Naive B cell (primary cell): ENCODE results near the gene TPT1. TPM values are rescaled to one million over a fixed set of nuclear protein-coding genes. Genes with fewer than 3 reads are reported as not detected.
"Not testable (repeated sequence)": the region's sequence is repeated elsewhere in the genome, so short reads cannot be mapped to it uniquely, and the experiment has no call there.

Experiments used
- ATAC-seq, 2 donors: fragments of 150-1000 bp; cut with Tn5 transposase; 2 replicates each; pipeline ENCODE4 v1.10.0; 2021; ENCODE audit warnings: low read depth in 2 of 2, mild to moderate bottlenecking in 2 of 2, moderate library complexity in 2 of 2
- DNase-seq: peaks from one replicate; pipeline ENCODE4 v3.0.0; 2022
- H3K27ac Mint-ChIP-seq, 6 donors: one replicate each; pipeline ENCODE4 v1.8.0; 2020 to 2022; ENCODE audit warnings: mild to moderate bottlenecking in 6 of 6, mixed read lengths in 6 of 6, moderate library complexity in 5 of 6, inconsistent platforms in 2 of 6
- H3K27me3 Mint-ChIP-seq, 3 donors: one replicate each; pipeline ENCODE4 v1.8.0; 2021 to 2022; ENCODE audit warnings: mixed read lengths in 3 of 3, mild to moderate bottlenecking in 1 of 3
- H3K36me3 Mint-ChIP-seq, 2 donors: one replicate each; pipeline ENCODE4 v1.8.0; 2020 to 2022; ENCODE audit warnings: mixed read lengths in 2 of 2, inconsistent platforms in 1 of 2, mild to moderate bottlenecking in 1 of 2
- H3K4me1 Mint-ChIP-seq, 3 donors: one replicate each; pipeline ENCODE4 v1.8.0; 2020 to 2022; ENCODE audit warnings: mixed read lengths in 3 of 3, inconsistent platforms in 1 of 3, mild to moderate bottlenecking in 1 of 3, moderate library complexity in 1 of 3
- H3K4me3 Mint-ChIP-seq, 8 donors: one replicate each; pipeline ENCODE4 v1.8.0; 2020 to 2022; ENCODE audit warnings: mild to moderate bottlenecking in 8 of 8, mixed read lengths in 8 of 8, moderate library complexity in 8 of 8, inconsistent platforms in 2 of 8
- H3K9me3 Mint-ChIP-seq, 7 donors: one replicate each; pipeline ENCODE4 v1.8.0; 2020 to 2022; ENCODE audit warnings: mixed read lengths in 7 of 7, mild to moderate bottlenecking in 5 of 7, inconsistent platforms in 2 of 7, moderate library complexity in 1 of 7
- polyA plus RNA-seq, 6 donors: library from polyadenylated mRNA; unstranded; fragments of 300-500 nt; fragmentation: Illumina TruSeq; gene quantifications; one replicate each; pipeline ENCODE4 v1.2.3, GENCODE V29; 2021; ENCODE audit warnings: low read depth in 6 of 6

Gene TPT1
- polyA plus RNA-seq, 6 donors from 2014 or later, result 1,189 to 2,468 (median 2,211) TPM

DNA sequence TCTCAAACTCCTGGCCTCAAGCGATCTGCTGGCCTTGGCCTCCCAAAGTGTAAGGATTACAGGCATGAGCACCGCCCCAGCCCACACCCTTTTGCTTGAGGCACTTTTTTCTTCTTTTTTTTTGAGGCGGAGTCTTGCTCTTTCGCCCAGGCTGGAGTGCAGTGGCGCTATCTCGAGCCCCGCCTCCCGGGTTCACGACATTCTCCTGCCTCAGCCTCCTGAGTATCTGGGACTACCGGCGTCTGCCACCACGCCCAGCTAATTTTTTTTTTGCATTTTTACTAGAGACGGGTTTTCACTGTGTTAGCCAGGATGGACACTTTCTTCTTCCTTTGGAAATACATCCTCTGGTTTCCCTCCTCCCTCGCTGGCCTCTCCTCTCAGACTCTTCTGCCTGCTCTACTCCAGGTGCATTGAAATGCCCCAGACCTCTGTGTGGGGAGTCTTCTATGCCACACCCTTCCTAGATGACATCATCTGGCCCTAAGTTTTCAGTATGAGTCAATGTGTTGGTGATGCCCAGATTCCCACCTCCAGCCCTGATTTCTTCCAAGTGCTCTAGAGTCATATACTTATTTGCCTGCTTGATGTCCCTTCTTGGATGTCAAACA, 20.7 kb upstream of the TPT1 start:
- DNase-seq (no peak), ATAC-seq (no peak)
- no peak overlapping the region for H3K4me3 Mint-ChIP-seq
- H3K9me3 Mint-ChIP-seq, result peaks cover 0 to 7% (median 5%) of the 10 kb centered on the region in 7 donors
- peaks cover 17 to 25% (median 22%) of the 10 kb centered on the region in 3 donors for H3K4me1 Mint-ChIP-seq
- no peaks in the 10 kb centered on the region for H3K27me3 Mint-ChIP-seq
- peak overlapping the region in 5 of 6 donors; percentile 26 to 96 (median 53) for H3K27ac Mint-ChIP-seq
- H3K36me3 Mint-ChIP-seq, result peaks cover 15 to 48% of the 10 kb centered on the region in 2 donors

DNA sequence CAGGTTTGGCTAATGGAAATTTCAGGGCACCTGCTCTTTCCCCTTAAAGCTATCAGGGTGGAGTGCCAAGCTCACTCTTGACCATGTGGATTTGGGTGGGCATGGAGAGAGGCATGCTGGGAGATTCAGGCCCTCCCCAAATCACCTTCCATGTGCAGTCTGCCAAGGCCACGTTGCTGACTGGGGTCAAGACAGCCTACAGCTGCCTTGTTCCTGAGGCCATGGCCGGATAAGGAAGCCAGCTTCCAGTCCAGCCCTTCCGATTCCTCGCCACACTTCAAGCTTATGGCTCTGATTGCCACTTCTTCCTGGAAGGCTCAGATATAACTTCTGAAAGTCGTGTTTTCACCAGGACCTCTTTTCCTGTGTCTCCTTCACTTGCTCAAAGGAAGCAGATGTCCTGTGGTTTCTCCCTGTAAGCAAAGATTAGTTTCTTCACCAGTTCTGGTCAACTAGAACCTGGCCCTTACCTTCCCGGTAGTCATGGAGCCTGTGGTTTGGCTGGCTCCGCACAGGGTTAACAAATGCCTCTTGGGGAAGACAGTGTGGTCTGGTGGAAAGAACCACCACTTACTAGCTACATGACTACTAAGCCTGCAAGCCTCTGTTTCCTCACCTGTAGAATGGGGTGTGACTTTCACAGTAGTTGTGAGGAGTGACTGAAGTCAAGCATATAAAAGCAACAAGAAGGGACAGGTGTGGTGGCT, 16.1 kb upstream of the TPT1 start:
- H3K27ac Mint-ChIP-seq, result peak overlapping the region in 3 of 6 donors; percentile 39 to 80 (median 53)
- H3K4me1 Mint-ChIP-seq, result peaks cover 14 to 33% (median 26%) of the 10 kb centered on the region in 3 donors
- ATAC-seq, result no peak
- H3K4me3 Mint-ChIP-seq, result no peak overlapping the region
- no peaks in the 10 kb centered on the region for H3K27me3 Mint-ChIP-seq
- DNase-seq, result no peak
- H3K36me3 Mint-ChIP-seq, result peaks cover 15 to 29% of the 10 kb centered on the region in 2 donors
- H3K9me3 Mint-ChIP-seq, result no peaks in the 10 kb centered on the region

DNA sequence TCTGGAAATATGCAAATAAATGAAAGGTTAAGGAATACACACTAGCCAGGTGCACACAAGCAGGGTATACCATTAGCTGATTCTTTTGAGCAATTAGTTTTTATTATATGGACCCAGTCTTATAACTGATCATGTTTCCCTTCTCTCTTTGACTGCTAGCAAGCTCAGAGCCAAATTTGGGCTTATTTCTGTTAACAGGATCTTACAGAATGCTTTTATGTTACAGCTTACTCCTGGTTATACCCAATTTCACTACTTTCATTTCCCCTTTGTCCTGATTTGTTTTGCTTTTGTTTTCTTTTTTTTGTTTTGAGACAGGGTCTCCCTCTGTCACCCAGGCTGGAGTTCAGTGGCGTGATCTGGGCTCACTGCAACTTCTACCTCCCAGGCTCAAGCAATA, 12.9 kb upstream of the TPT1 start:
- ATAC-seq (peak; percentile 93 to 95), DNase-seq (peak; percentile 37)
- Mint-ChIP-seq H3K4me1 (peaks cover 9 to 28% (median 26%) of the 10 kb centered on the region in 3 donors), H3K9me3 (no peaks in the 10 kb centered on the region), H3K36me3 (peaks cover 19 to 23% of the 10 kb centered on the region in 2 donors), H3K4me3 (peak overlapping the region in 4 of 8 donors; percentile 28 to 85 (median 60)), H3K27ac (peak overlapping the region; percentile 60 to 93 (median 90)), H3K27me3 (no peaks in the 10 kb centered on the region)

DNA sequence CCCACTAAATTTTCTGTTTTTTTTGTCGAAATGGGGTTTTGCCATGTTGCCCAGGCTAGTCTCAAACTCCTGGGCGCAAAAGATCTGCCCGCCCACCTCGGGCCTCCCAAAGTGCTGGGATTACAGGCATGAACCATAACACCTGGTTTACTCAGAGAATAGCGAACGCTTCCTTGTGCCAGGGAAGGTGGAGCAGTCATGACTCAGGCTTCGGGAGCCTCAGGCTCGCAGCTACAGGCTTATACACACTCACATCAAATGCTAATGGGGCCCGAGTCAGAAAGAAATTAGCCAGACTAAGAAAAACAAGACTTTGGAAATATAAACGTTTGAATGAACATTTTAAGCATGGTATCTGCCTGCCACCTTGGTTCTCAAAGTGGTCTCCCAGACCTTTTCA, 11.0 kb upstream of the TPT1 start:
- H3K36me3 Mint-ChIP-seq, result peaks cover 10 to 19% of the 10 kb centered on the region in 2 donors
- peaks cover 5 to 25% (median 22%) of the 10 kb centered on the region in 3 donors for H3K4me1 Mint-ChIP-seq
- no peak overlapping the region for H3K4me3 Mint-ChIP-seq
- ATAC-seq, result no peak
- no peaks in the 10 kb centered on the region for H3K9me3 Mint-ChIP-seq
- no peak for DNase-seq
- peak overlapping the region in 1 of 6 donors; percentile 75 for H3K27ac Mint-ChIP-seq
- H3K27me3 Mint-ChIP-seq, result no peaks in the 10 kb centered on the region

DNA sequence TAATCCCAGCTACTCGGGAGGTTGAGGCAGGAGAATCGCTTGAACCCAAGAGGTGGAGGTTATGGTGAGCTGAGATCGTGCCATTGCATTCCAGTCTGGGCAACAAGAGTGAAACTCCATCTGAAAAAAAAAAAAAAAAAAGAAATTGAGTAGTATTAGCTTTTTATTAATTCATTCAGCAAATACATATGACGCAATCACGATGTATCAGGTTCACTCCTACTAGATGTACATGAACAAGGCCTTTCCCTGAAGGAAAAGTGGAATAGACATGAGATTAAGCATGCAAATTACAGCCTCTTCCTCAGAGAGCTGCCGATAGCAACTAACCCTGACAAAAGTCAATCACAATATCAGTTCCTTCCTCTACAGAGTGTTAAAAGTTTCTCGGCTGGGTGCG, 9.2 kb upstream of the TPT1 start:
- H3K9me3 Mint-ChIP-seq, result no peaks in the 10 kb centered on the region
- H3K4me3 Mint-ChIP-seq, result no peak overlapping the region
- H3K36me3 Mint-ChIP-seq, result peaks cover 7 to 14% of the 10 kb centered on the region in 2 donors
- no peak for ATAC-seq
- peaks cover 0 to 20% (median 19%) of the 10 kb centered on the region in 3 donors for H3K4me1 Mint-ChIP-seq
- no peaks in the 10 kb centered on the region for H3K27me3 Mint-ChIP-seq
- no peak for DNase-seq
- peak overlapping the region in 1 of 6 donors; percentile 54 for H3K27ac Mint-ChIP-seq

DNA sequence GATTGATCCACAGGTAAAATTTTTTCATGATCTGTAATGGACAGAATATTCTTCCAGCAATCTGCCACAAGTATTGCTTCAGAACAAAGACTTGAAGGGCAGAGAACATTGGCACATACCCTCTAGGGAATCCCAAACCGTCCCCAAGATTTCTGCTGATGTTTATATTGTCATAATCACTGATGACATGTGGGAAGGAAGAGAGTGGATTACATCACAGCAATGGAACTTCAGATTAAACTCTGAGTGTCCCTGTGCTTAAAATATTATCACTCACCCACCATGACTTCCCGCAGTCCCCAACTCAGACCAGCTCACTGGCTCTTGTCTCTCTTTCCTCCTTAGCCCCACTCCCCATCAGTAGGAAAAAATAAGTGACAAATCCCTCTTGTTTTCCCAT, 8.5 kb upstream of the TPT1 start:
- Mint-ChIP-seq H3K27me3 (no peaks in the 10 kb centered on the region), H3K4me3 (peak overlapping the region in 1 of 8 donors; percentile 12), H3K27ac (peak overlapping the region in 3 of 6 donors; percentile 66 to 89 (median 86)), H3K36me3 (peaks cover 7 to 14% of the 10 kb centered on the region in 2 donors), H3K4me1 (peaks cover 0 to 19% (median 17%) of the 10 kb centered on the region in 3 donors), H3K9me3 (no peaks in the 10 kb centered on the region)
- DNase-seq (no peak), ATAC-seq (no peak)

DNA sequence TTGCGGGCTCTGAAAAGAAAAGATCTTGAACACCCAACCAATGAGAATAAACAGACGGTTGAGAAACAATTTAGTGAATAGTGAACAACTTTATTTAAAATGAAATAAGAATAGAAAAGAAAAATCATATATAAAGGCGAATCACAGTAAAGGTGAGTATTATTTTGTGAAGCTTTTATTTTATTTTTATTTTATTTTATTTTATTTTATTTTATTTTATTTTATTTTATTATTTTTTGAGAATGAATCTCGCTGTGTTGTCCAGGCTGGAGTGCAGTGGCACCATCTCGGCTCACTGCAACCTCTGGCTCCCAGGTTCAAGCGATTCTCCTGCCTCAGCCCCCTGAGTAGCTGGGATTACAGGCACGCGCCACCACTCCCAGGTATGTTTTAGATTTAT, 3.1 kb upstream of the TPT1 start:
- not testable (repeated sequence) for H3K36me3 Mint-ChIP-seq, DNase-seq, H3K27me3 Mint-ChIP-seq, ATAC-seq, H3K9me3 Mint-ChIP-seq
- peak overlapping the region in 1 of 6 donors; percentile 38 for H3K27ac Mint-ChIP-seq
- H3K4me3 Mint-ChIP-seq, result peak overlapping the region in 2 of 8 donors; percentile 15 to 63
- H3K4me1 Mint-ChIP-seq, result peaks cover 11 to 36% (median 34%) of the 10 kb centered on the region in 3 donors

DNA sequence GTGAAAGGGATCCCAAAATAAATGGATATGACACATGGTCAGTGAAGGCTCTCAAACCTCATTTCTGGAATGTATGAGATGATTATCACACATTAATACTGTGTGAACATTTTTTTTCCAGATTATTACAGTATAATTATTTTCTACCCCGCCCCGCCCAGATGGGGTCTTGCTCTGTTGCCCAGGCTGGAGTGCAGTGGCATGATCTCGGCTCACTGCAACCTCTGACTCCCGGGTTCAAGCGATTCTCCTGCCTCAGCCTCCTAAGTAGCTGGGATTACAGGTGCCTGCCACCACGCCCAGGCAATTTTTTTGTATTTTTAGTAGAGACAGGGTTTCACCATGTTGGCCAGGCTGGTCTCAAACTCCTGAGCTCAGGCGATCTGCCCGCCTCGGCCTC, 2.1 kb upstream of the TPT1 start:
- peaks cover 19 to 45% (median 42%) of the 10 kb centered on the region in 3 donors for H3K4me1 Mint-ChIP-seq
- H3K9me3 Mint-ChIP-seq, DNase-seq, ATAC-seq, H3K27me3 Mint-ChIP-seq: not testable (repeated sequence)
- peak overlapping the region in 2 of 6 donors; percentile 4 to 85 for H3K27ac Mint-ChIP-seq
- peaks cover 9 to 11% of the 10 kb centered on the region in 2 donors for H3K36me3 Mint-ChIP-seq
- peak overlapping the region in 6 of 8 donors; percentile 24 to 77 (median 56) for H3K4me3 Mint-ChIP-seq

DNA sequence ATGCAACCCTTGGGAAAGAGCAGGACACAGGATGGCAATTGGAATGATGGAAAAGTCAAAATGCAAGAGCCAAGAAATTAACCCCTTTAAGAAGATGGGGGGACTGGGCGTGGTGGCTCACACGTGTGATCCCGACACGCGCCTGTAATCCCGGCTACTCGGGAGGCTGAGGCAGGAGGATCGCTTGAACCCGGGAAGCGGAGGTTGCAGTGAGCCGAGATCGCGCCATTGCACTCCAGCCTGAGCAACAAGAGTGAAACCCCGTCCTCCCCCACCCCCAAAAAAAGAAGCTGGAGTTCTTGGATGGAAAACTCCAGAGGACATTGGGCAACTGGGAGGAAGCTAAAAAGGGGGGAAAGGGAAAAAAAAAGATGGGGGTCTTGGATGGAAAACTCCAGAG, 1.7 kb upstream of the TPT1 start:
- DNase-seq, H3K27me3 Mint-ChIP-seq, H3K9me3 Mint-ChIP-seq, ATAC-seq: not testable (repeated sequence)
- peaks cover 19 to 48% (median 44%) of the 10 kb centered on the region in 3 donors for H3K4me1 Mint-ChIP-seq
- H3K4me3 Mint-ChIP-seq, result peak overlapping the region in 7 of 8 donors; percentile 53 to 99 (median 77)
- peak overlapping the region in 4 of 6 donors; percentile 4 to 85 (median 26) for H3K27ac Mint-ChIP-seq
- H3K36me3 Mint-ChIP-seq, result peaks cover 9 to 11% of the 10 kb centered on the region in 2 donors

DNA sequence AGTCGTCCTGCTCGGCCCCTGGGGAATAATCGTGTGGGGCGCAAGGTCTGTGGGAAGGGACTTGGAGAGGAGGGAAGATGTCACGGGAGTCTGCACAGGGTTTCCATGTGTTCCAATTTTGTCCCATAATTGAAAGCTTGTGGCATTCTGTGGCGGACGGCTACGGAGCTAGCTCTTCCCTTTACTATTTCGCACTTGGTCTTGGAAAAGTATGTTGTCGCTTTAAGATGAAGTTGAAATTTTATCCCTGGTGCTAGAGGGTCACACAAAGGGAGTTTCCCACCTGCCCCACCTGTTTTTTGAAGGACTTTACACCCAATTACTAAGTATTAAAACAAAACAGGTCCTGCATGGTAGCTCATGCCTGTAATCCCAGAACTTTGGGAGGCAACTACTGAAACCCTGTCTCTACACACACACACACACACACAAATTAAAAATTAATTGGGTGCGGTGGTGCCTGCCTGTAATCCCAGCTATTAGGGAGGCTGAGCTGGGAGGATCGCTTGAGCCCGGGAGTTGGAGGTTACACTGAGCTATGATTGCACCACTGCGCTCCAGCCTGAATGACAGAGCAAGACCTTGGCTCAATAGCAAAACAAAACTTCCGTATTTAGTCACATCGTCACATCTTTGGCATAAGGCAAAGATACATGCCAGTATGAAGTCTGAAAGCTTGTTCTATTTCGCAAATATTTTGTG, 967 bp upstream of the TPT1 start:
- Mint-ChIP-seq H3K4me3 (peak overlapping the region; percentile 89 to 100 (median 98)), H3K36me3 (peaks cover 9 to 12% of the 10 kb centered on the region in 2 donors), H3K27me3 (no peaks in the 10 kb centered on the region), H3K27ac (peak overlapping the region; percentile 49 to 100 (median 99)), H3K4me1 (peaks cover 22 to 48% (median 44%) of the 10 kb centered on the region in 3 donors), H3K9me3 (no peaks in the 10 kb centered on the region)
- DNase-seq, result no peak
- no peak for ATAC-seq

DNA sequence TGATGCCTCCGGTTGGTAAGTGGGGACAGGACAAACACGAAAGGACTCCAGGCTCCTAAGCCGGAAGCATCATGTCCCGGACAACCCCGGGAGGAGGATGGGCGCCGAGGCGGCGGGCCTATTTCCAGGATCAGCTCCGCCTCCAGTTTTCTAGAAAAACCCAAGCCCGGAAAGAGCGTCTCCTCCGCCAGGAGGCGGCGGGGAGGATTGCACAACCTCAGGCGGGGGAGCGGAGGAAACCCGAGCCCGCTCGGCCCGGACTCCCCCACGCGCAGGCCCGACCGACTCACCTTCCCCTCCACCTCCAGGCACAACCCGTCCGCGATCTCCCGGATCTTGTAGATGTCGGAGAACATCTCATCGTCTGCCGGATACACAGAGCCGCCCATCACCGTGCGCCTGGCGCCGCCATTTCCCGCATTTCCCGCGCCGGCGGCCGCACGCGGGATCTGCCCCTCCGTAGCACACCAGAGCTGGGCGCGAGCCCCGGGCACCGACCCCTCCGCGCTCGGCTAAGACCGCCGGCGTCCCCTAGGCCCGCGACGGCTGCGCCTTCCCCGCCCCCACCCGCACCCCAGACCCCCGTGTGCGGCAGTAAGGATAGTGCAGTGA, 455 bp downstream of the TPT1 start:
- peak; percentile 74 for DNase-seq
- Mint-ChIP-seq H3K27ac (peak overlapping the region; percentile 96 to 100 (median 100)), H3K4me3 (peak overlapping the region; percentile 89 to 100 (median 98)), H3K36me3 (peaks cover 18 to 24% of the 10 kb centered on the region in 2 donors), H3K27me3 (no peaks in the 10 kb centered on the region), H3K4me1 (peaks cover 29 to 57% (median 55%) of the 10 kb centered on the region in 3 donors), H3K9me3 (no peaks in the 10 kb centered on the region)
- ATAC-seq, result peak; percentile 54 to 55

DNA sequence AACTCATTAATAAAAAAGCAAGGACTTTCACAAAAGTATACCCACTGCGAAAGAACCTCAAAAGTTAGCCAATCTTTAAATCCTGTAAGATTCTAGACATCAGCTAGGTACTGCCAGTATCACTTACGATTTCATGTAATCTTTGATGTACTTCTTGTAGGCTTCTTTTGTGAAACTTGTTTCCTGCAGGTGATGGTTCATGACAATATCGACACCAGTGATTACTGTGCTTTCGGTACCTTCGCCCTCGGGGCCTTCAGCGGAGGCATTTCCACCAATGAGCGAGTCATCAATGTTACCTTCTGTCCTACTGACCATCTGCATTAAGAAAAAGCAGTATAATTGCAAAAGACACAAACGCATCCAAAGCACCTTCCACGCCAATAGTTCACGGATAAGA, 1.1 kb downstream of the TPT1 start:
- DNase-seq (no peak), ATAC-seq (no peak)
- Mint-ChIP-seq H3K36me3 (peaks cover 22 to 24% of the 10 kb centered on the region in 2 donors), H3K9me3 (no peaks in the 10 kb centered on the region), H3K4me3 (peak overlapping the region; percentile 89 to 100 (median 98)), H3K27ac (peak overlapping the region; percentile 64 to 100 (median 100)), H3K4me1 (peaks cover 34 to 62% (median 61%) of the 10 kb centered on the region in 3 donors), H3K27me3 (no peaks in the 10 kb centered on the region)

DNA sequence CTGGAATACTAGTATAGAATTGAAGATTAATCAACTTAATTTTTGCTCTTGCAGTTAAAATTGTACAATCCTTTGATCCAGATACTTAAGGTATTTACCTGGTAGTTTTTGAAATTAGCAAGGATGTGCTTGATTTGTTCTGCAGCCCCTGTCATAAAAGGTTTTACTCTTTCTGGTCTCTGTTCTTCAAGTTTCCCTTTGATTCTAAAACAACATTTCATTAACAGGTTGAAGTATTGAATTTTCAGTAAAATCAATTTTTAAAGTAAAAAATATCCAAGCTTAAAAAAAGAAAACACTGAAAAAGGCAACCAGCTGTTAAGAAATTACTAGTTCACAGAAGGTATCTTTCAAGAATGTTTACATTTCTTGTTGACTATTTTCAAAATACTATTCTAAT, 1.6 kb downstream of the TPT1 start:
- Mint-ChIP-seq H3K4me3 (peak overlapping the region; percentile 89 to 100 (median 98)), H3K27ac (peak overlapping the region in 5 of 6 donors; percentile 64 to 100 (median 99)), H3K27me3 (no peaks in the 10 kb centered on the region), H3K9me3 (no peaks in the 10 kb centered on the region), H3K36me3 (peaks cover 22 to 24% of the 10 kb centered on the region in 2 donors), H3K4me1 (peaks cover 39 to 63% (median 63%) of the 10 kb centered on the region in 3 donors)
- no peak for ATAC-seq
- DNase-seq, result no peak
